ENCODE data around the gene COL5A1.
"Not testable (repeated sequence)": the region's sequence is repeated elsewhere in the genome, so short reads cannot be mapped to it uniquely, and the experiment has no call there.

Gene COL5A1

GRCh38 chr9:134693641-134694367 is 52.2 kb downstream of the COL5A1 start:
- no peak for DNase-seq

- DNase-seq, result no peak
These were observed 52.7 kb downstream of the COL5A1 start for GRCh38 chr9:134694368-134694665.

- DNase-seq, result no peak
These were observed 53.1 kb downstream of the COL5A1 start for GRCh38 chr9:134694714-134695113.

GRCh38 chr9:134695144-134695543 is 53.5 kb downstream of the COL5A1 start:
- no peak for DNase-seq

- DNase-seq, result no peak
These were observed 54.8 kb downstream of the COL5A1 start for GRCh38 chr9:134696433-134696832.

GRCh38 chr9:134698111-134698510 is 56.5 kb downstream of the COL5A1 start:
- no peak for DNase-seq

- DNase-seq, result peak; percentile 36 to 37
These were observed 57.2 kb downstream of the COL5A1 start for GRCh38 chr9:134698587-134699342.

GRCh38 chr9:134699343-134699740 is 57.7 kb downstream of the COL5A1 start:
- DNase-seq, result no peak

- no peak for DNase-seq
These were observed 59.2 kb downstream of the COL5A1 start for GRCh38 chr9:134700636-134701350.

- no peak for DNase-seq
These were observed 60.1 kb downstream of the COL5A1 start for GRCh38 chr9:134701581-134702259.

- DNase-seq, result no peak
These were observed 60.7 kb downstream of the COL5A1 start for GRCh38 chr9:134702291-134702690.

- not testable (repeated sequence) for DNase-seq
These were observed 62.1 kb downstream of the COL5A1 start for GRCh38 chr9:134703730-134704114.

- no peak for DNase-seq
These were observed 62.9 kb downstream of the COL5A1 start for GRCh38 chr9:134704498-134704897.

- DNase-seq, result no peak
These were observed 64.2 kb downstream of the COL5A1 start for GRCh38 chr9:134705786-134706185.

- DNase-seq, result no peak
These were observed 64.9 kb downstream of the COL5A1 start for GRCh38 chr9:134706522-134706921.

GRCh38 chr9:134707031-134707680 is 65.6 kb downstream of the COL5A1 start:
- DNase-seq, result no peak

GRCh38 chr9:134707731-134708671 is 66.4 kb downstream of the COL5A1 start:
- DNase-seq, result no peak

GRCh38 chr9:134708672-134709038 is 67.1 kb downstream of the COL5A1 start:
- DNase-seq, result no peak

- no peak for DNase-seq
These were observed 68.1 kb downstream of the COL5A1 start for GRCh38 chr9:134709512-134710270.

GRCh38 chr9:134710271-134710540 is 68.6 kb downstream of the COL5A1 start:
- no peak for DNase-seq

GRCh38 chr9:134710901-134711300 is 69.3 kb downstream of the COL5A1 start:
- no peak for DNase-seq

All from CD4-positive, alpha-beta T cell treated with Interferon alpha-2 for 1 hour (primary cell).